ENCODE results near the gene GPX1.

GRCh38 chr3:49377483-49377882, 19.3 kb upstream of the GPX1 start:
- no peak for TF ChIP-seq FOXA1 (IDR thresholded peaks at IDR 0.05)
- no peak for TF ChIP-seq BHLHE40 (IDR thresholded peaks at IDR 0.05; ENCODE audit: borderline replicate concordance)
- TF ChIP-seq FOXM1 (IDR thresholded peaks at IDR 0.05; ENCODE audit: borderline replicate concordance), result no peak
- TF ChIP-seq TARDBP (IDR thresholded peaks at IDR 0.05), result no peak
- TF ChIP-seq HDGF (IDR thresholded peaks at IDR 0.05; ENCODE audit: borderline replicate concordance), result no peak
- no peak for TF ChIP-seq ARNT (IDR thresholded peaks at IDR 0.05)
